ENCODE measurements around the gene LIFR. TPM values are rescaled to one million over a fixed set of nuclear protein-coding genes. Genes with fewer than 3 reads are reported as not detected.
"Not testable (repeated sequence)": the region's sequence is repeated elsewhere in the genome, so short reads cannot be mapped to it uniquely, and the experiment has no call there.

The LIFR gene
- total and polyA plus RNA-seq, 7 experiments from 2014 or later = 0.16 to 0.30 (median 0.17) TPM; not detected in 4

DNA sequence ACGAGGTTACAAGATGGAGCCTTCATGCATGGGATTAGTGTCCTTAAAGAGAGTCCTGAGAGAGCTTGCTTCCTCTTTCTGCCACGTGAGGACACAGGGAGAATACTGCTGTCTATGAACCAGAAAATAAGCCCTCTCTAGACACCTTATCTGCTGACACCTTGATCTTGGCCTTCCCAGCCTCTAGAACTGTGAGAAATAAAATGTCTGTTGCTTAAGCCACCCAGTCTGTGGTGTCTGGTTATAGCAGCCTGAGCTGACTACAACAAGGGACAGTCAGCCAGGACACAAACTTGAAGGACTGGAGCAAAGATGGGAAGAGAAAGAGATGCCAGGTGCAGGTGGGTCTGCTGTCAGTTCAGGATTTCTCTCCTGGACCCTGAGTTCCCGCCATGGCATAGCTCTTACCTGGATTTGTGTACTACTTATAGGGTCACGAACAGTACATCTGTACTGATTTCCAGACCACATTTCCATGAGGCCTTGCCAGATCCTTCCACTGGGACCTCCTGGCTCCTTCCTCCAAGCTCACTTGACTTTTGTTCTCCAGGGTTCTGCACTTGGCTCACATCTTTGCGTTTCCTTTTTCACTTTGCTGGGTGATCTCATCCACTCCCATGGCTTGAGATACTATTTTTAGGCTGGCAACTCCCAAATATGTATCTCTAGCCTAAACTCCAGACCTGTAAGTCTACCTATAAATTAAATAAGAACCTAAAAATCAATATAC lies 44.9 kb upstream of the LIFR start:
- H3K27ac ChIP-seq (ENCODE audit: low read depth, low read length) = no peak overlapping the region
- no peak overlapping the region for H3K4me3 ChIP-seq (ENCODE audit: low read length)
- POLR2A ChIA-PET = no interaction called here
- no peaks in the 10 kb centered on the region for H3K4me1 ChIP-seq (ENCODE audit: control insufficient read depth in 2 of 2, insufficient read depth in 2 of 2, low read length in 2 of 2)
- H3K27me3 ChIP-seq (ENCODE audit: control insufficient read depth in 2 of 2, insufficient read depth in 2 of 2, low read length in 2 of 2) = no peaks in the 10 kb centered on the region
- H3K4me3 Mint-ChIP-seq = no peak overlapping the region
- DNase-seq = no peak
- no peaks in the 10 kb centered on the region for H3K36me3 ChIP-seq (ENCODE audit: control insufficient read depth in 2 of 3, insufficient read depth in 3 of 3, low read length in 3 of 3)
- H3K9me3 Mint-ChIP-seq = peaks cover 0 to 2% (median 0%) of the 10 kb centered on the region in 11 donors
- ATAC-seq = no peak
- CTCF ChIA-PET = no interaction called here
- H3K36me3 Mint-ChIP-seq = no peaks in the 10 kb centered on the region
- intact Hi-C loops (cut with micrococcal nuclease) = no loop called here
- no peak overlapping the region for H3K27ac Mint-ChIP-seq
- H3K27me3 Mint-ChIP-seq = peaks cover 7 to 32% (median 19%) of the 10 kb centered on the region in 5 donors
- H3K4me1 Mint-ChIP-seq = no peaks in the 10 kb centered on the region
- H3K9me3 ChIP-seq (ENCODE audit: control insufficient read depth in 2 of 3, low read length in 3 of 3) = no peaks in the 10 kb centered on the region

DNA sequence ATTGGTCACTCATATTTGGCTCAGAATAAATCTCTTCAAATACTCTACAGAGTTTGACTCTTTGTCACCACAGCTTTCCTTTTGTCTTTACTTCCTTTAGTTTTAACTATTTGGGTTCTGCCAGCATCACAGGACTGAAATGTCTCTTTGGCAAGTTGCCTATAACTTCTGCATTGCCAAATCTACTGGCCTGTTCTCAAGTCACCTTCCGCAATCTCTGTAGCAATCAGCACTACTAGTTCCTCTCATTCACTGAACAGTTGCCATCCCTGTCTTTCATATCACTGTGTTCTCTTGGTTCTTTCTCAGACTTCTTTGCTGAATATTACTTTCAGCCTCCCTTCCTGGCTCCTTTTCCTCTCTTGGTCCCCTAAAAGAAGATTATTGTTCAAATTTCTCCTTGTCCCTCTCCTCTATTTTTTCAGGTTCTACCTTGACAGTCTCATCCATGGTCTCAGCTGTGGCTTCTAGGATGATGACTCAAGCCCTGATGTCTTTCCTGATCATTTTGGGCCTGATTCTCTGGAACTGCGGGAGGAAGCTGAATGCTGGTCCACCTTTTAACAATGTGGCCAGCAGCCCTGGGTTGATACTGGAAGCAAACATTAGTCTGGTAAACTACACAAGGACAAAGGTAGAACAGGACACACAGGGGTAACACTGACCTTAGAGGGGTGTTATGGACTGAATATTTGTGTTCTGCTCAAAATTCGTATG lies 44.0 kb upstream of the LIFR start:
- Mint-ChIP-seq H3K4me3 (no peak overlapping the region), H3K36me3 (no peaks in the 10 kb centered on the region), H3K27ac (no peak overlapping the region), H3K9me3 (peaks cover 0 to 2% (median 0%) of the 10 kb centered on the region in 11 donors), H3K4me1 (no peaks in the 10 kb centered on the region), H3K27me3 (peaks cover 7 to 32% (median 15%) of the 10 kb centered on the region in 5 donors)
- ATAC-seq = no peak
- Histone ChIP-seq H3K4me1 (ENCODE audit: control insufficient read depth in 2 of 2, insufficient read depth in 2 of 2, low read length in 2 of 2) (no peaks in the 10 kb centered on the region), H3K4me3 (ENCODE audit: low read length) (no peak overlapping the region), H3K27me3 (ENCODE audit: control insufficient read depth in 2 of 2, insufficient read depth in 2 of 2, low read length in 2 of 2) (no peaks in the 10 kb centered on the region), H3K36me3 (ENCODE audit: control insufficient read depth in 2 of 3, insufficient read depth in 3 of 3, low read length in 3 of 3) (no peaks in the 10 kb centered on the region), H3K9me3 (ENCODE audit: control insufficient read depth in 2 of 3, low read length in 3 of 3) (no peaks in the 10 kb centered on the region), H3K27ac (ENCODE audit: low read depth, low read length) (no peak overlapping the region)
- no peak for DNase-seq
- CTCF ChIA-PET = no interaction called here
- POLR2A ChIA-PET = no interaction called here
- intact Hi-C loops (cut with micrococcal nuclease) = no loop called here

DNA sequence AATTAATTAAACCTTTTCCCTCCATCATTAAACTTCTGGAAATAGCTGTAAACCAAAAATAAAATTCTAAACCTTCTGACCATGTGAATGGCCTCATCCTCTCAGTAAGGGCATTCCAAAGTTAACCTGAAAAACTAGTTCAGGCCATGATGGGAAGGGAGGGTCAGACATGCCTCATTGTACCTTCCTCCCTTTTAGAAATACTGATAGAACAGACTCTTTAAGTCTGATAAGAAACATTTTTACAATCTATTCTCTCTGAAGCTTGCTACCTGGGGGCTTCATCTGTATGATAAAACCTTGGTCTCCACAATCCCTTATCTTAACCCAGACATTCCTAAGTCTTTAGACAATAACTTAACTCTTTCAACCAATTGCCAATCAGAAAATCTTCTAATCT lies 43.3 kb upstream of the LIFR start:
- POLR2A ChIA-PET, CTCF ChIA-PET: not testable (repeated sequence)

DNA sequence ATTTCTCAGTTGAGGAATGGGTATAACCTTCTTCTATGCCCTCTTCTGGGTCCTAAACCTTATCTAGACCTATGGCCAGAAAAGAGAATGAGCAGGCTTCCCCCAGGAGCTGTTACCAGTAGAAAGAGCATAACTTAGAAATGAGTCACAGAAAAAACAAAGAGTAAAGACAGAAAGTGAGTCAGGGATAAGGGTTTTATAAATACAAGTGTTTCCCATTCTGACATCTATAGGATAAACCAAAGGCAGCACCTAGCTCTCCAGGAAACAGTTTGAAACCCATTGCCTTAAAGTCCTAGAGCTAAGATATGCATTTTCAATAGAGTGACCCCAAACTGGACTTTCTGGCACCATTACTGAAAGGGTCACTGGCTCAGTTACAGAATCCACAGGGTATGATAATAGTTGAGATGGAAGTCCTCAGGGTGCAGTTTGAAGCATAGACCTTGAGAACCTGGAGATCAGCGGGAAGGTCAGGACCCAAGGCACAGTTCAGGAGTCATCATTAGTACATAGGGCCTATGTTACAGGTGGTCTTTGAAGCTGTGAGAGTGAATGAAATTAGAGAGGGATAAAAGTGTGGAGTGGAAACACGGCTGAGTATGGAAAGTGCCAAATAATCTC lies 42.7 kb upstream of the LIFR start:
- Histone ChIP-seq H3K27me3 (ENCODE audit: control insufficient read depth in 2 of 2, insufficient read depth in 2 of 2, low read length in 2 of 2) (no peaks in the 10 kb centered on the region), H3K27ac (ENCODE audit: low read depth, low read length) (no peak overlapping the region), H3K4me3 (ENCODE audit: low read length) (no peak overlapping the region), H3K9me3 (ENCODE audit: control insufficient read depth in 2 of 3, low read length in 3 of 3) (no peaks in the 10 kb centered on the region), H3K36me3 (ENCODE audit: control insufficient read depth in 2 of 3, insufficient read depth in 3 of 3, low read length in 3 of 3) (no peaks in the 10 kb centered on the region), H3K4me1 (ENCODE audit: control insufficient read depth in 2 of 2, insufficient read depth in 2 of 2, low read length in 2 of 2) (no peaks in the 10 kb centered on the region)
- H3K4me3 Mint-ChIP-seq = no peak overlapping the region
- no peaks in the 10 kb centered on the region for H3K4me1 Mint-ChIP-seq
- ChIA-PET POLR2A (no interaction called here), CTCF (interaction anchor here (1.1 kb wide), 1 partner anchor 8 kb away, joined by 5 read pairs; no protein-coding TSS in a partner anchor)
- DNase-seq (no peak), ATAC-seq (no peak)
- no peak overlapping the region for H3K27ac Mint-ChIP-seq
- intact Hi-C loops (cut with micrococcal nuclease) = no loop called here
- peaks cover 7 to 32% (median 23%) of the 10 kb centered on the region in 5 donors for H3K27me3 Mint-ChIP-seq
- no peaks in the 10 kb centered on the region for H3K36me3 Mint-ChIP-seq
- peaks cover 0 to 2% (median 0%) of the 10 kb centered on the region in 11 donors for H3K9me3 Mint-ChIP-seq

More for the DNA sequence above, 43.3 kb upstream of the LIFR start:
- H3K36me3 Mint-ChIP-seq; H3K4me1 Mint-ChIP-seq; H3K9me3 ChIP-seq (ENCODE audit: control insufficient read depth in 2 of 3, low read length in 3 of 3); H3K9me3 Mint-ChIP-seq; DNase-seq; H3K27ac Mint-ChIP-seq; H3K36me3 ChIP-seq (ENCODE audit: control insufficient read depth in 2 of 3, insufficient read depth in 3 of 3, low read length in 3 of 3); H3K27ac ChIP-seq (ENCODE audit: low read depth, low read length); H3K27me3 ChIP-seq (ENCODE audit: control insufficient read depth in 2 of 2, insufficient read depth in 2 of 2, low read length in 2 of 2); H3K4me3 Mint-ChIP-seq; ATAC-seq; H3K4me3 ChIP-seq (ENCODE audit: low read length); H3K4me1 ChIP-seq (ENCODE audit: control insufficient read depth in 2 of 2, insufficient read depth in 2 of 2, low read length in 2 of 2); intact Hi-C loops (cut with micrococcal nuclease): not testable (repeated sequence)
- peaks cover 7 to 32% (median 22%) of the 10 kb centered on the region in 5 donors for H3K27me3 Mint-ChIP-seq

DNA sequence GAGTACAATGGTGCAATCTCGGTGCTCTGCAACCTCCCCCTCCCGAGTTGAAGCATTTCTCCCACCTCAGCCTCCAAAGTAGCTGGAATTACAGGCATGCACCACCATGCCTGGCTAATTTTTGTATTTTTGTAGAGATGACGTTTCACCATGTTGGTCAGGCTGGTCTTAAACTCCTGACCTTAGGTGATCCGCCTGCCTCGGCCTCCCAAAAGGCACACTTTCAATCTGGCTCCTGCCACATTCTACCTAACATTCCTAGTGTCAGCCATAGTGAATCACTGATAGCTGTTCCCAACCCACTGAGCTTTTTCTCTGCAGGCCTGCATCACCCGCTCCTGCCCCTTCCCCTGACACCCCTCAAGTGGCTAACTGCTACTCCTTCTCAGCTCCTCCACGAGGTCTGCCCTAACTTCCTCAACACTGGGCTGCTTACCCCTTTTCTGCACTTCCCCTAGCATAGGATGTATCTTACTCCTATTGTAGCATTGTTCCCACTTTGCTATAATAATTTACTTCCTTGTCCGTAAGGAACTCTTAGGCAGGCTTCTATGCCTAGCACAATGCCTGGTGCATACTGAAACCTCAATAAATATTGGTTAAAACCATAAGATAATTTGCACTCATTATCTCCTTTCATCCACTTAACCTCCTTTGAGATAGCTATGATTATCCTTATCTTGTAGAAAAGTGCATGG lies 42.0 kb upstream of the LIFR start:
- ATAC-seq = no peak
- Mint-ChIP-seq H3K9me3 (peaks cover 0 to 2% (median 0%) of the 10 kb centered on the region in 11 donors), H3K4me1 (no peaks in the 10 kb centered on the region), H3K27me3 (peaks cover 7 to 26% (median 21%) of the 10 kb centered on the region in 5 donors), H3K27ac (no peak overlapping the region), H3K36me3 (no peaks in the 10 kb centered on the region), H3K4me3 (no peak overlapping the region)
- Histone ChIP-seq H3K27ac (ENCODE audit: low read depth, low read length) (no peak overlapping the region), H3K9me3 (ENCODE audit: control insufficient read depth in 2 of 3, low read length in 3 of 3) (no peaks in the 10 kb centered on the region), H3K4me3 (ENCODE audit: low read length) (no peak overlapping the region), H3K4me1 (ENCODE audit: control insufficient read depth in 2 of 2, insufficient read depth in 2 of 2, low read length in 2 of 2) (no peaks in the 10 kb centered on the region), H3K36me3 (ENCODE audit: control insufficient read depth in 2 of 3, insufficient read depth in 3 of 3, low read length in 3 of 3) (no peaks in the 10 kb centered on the region), H3K27me3 (ENCODE audit: control insufficient read depth in 2 of 2, insufficient read depth in 2 of 2, low read length in 2 of 2) (no peaks in the 10 kb centered on the region)
- no peak for DNase-seq
- intact Hi-C loops (cut with micrococcal nuclease) = no loop called here
- ChIA-PET POLR2A (no interaction called here), CTCF (interaction anchor here (1.1 kb wide), 1 partner anchor 9 kb away, joined by 5 read pairs; no protein-coding TSS in a partner anchor)

DNA sequence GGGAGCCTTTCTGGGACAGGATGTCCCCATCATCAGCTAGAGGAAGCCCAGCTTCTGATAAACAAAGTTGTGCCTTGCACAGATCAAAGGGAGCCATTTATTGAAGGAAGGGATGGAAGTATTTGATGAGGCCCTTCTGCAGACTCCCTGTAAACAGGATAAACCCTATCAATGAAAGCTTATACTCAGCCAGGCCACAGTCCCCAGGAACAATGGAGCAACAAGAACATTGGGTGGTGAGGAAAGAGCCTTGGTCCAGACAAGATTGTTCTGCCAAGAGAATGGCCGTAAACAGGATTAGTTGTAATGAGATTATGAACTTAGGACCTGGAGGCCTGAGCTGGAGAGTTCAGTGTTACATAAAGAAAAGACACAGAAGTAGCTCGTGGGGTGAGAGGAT lies 40.5 kb upstream of the LIFR start:
- H3K4me3 Mint-ChIP-seq = peak overlapping the region in 1 of 10 donors; percentile 1
- H3K27ac Mint-ChIP-seq = no peak overlapping the region
- DNase-seq (no peak), ATAC-seq (no peak)
- H3K4me3 ChIP-seq (ENCODE audit: low read length) = no peak overlapping the region
- peaks cover 0 to 2% (median 0%) of the 10 kb centered on the region in 11 donors for H3K9me3 Mint-ChIP-seq
- no peaks in the 10 kb centered on the region for H3K36me3 Mint-ChIP-seq
- POLR2A ChIA-PET = no interaction called here
- H3K4me1 Mint-ChIP-seq = no peaks in the 10 kb centered on the region
- CTCF ChIA-PET = no interaction called here
- H3K4me1 ChIP-seq (ENCODE audit: control insufficient read depth in 2 of 2, insufficient read depth in 2 of 2, low read length in 2 of 2) = no peaks in the 10 kb centered on the region
- peaks cover 7 to 27% (median 20%) of the 10 kb centered on the region in 5 donors for H3K27me3 Mint-ChIP-seq
- H3K27me3 ChIP-seq (ENCODE audit: control insufficient read depth in 2 of 2, insufficient read depth in 2 of 2, low read length in 2 of 2) = no peaks in the 10 kb centered on the region
- H3K27ac ChIP-seq (ENCODE audit: low read depth, low read length) = no peak overlapping the region
- intact Hi-C loops (cut with micrococcal nuclease) = no loop called here
- H3K9me3 ChIP-seq (ENCODE audit: control insufficient read depth in 2 of 3, low read length in 3 of 3) = no peaks in the 10 kb centered on the region
- H3K36me3 ChIP-seq (ENCODE audit: control insufficient read depth in 2 of 3, insufficient read depth in 3 of 3, low read length in 3 of 3) = no peaks in the 10 kb centered on the region
